GM12864 (cell line): Measurements from ENCODE around the gene UBE2N.

Source experiments
- DNase-seq: peaks from one replicate; pipeline ENCODE4 v3.0.0-alpha.2; 2011; ENCODE audit warnings: low read depth
- H3K4me3 ChIP-seq: 2 replicates; pipeline ENCODE4 v1.5.1; 2011; ENCODE audit warnings: mild to moderate bottlenecking, low read depth, low read length, control low read depth
- TF ChIP-seq, protein P1 (sequence below): IDR thresholded peaks from 2 replicates; pipeline ENCODE4 v1.5.1; 2011; ENCODE audit warnings: low read depth, mild to moderate bottlenecking, moderate library complexity, low read length, control low read depth, inconsistent platforms; ENCODE audit errors: missing control alignments

Gene UBE2N

DNA sequence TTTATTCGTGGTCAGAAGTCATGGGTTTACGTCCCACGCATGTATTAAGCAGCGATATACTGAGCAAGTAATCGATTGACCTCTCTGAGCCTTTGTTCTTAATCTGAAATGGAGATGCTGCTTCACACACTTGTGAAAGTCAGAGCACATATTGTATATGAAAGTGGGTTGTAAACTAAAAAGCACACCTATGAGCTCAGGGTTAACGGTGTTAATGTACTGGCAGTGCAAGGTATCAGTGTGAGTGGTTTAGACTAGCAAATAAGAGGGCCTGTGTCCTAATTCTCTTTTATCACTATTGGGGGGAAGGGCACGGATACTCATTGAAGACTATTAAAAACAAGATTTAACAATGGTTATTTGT lies 26.2 kb upstream of the UBE2N start:
- DNase-seq: no peak
- TF ChIP-seq, protein P1, sequence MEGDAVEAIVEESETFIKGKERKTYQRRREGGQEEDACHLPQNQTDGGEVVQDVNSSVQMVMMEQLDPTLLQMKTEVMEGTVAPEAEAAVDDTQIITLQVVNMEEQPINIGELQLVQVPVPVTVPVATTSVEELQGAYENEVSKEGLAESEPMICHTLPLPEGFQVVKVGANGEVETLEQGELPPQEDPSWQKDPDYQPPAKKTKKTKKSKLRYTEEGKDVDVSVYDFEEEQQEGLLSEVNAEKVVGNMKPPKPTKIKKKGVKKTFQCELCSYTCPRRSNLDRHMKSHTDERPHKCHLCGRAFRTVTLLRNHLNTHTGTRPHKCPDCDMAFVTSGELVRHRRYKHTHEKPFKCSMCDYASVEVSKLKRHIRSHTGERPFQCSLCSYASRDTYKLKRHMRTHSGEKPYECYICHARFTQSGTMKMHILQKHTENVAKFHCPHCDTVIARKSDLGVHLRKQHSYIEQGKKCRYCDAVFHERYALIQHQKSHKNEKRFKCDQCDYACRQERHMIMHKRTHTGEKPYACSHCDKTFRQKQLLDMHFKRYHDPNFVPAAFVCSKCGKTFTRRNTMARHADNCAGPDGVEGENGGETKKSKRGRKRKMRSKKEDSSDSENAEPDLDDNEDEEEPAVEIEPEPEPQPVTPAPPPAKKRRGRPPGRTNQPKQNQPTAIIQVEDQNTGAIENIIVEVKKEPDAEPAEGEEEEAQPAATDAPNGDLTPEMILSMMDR: no peak

DNA sequence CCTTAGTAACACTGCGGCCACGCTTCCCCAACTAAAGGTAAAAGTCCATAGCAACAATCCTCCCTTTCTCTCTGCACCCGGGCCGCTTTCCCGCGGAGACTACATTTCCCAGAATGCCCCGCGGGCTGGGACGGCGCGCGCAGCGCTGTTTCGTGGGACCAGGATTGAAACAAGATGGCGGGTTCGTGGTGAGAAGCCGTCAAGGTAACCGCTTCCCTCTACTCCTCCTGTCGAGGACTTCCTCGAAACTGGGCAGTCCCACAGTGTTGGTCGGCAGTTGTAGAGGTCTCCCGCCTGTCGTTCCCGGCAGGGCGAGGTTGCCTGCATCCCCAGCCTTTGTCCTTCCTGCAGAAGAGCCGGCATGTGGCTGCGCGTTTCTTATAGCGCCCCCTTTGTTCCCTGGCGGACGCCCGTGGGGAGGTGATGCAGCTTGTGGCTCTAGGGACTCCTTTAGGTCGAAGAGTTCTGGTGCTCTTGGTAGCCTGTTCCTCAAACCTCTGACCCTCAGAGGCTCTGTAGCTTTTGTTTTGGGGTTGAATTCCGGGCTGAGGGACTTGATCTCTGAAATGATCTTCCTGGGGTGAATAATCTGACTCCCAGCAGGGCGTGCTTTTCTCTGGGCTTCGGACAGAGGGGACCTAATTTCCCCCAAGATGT lies 25.7 kb upstream of the UBE2N start, which contains the start of gene MRPL42:
Gene MRPL42 (plus strand): TSS at position 164 of the 657 bp plus-strand sequence. CDS start 1,772 bp downstream, outside the sequence.
- TF ChIP-seq, protein P1: peak; percentile 80
- DNase-seq: peak; percentile 68
- peak within 1 kb of the TSS; percentile 80 for H3K4me3 ChIP-seq

More for the DNA sequence above, 26.2 kb upstream of the UBE2N start:
- H3K4me3 ChIP-seq: peak overlapping the region; percentile 80

DNA sequence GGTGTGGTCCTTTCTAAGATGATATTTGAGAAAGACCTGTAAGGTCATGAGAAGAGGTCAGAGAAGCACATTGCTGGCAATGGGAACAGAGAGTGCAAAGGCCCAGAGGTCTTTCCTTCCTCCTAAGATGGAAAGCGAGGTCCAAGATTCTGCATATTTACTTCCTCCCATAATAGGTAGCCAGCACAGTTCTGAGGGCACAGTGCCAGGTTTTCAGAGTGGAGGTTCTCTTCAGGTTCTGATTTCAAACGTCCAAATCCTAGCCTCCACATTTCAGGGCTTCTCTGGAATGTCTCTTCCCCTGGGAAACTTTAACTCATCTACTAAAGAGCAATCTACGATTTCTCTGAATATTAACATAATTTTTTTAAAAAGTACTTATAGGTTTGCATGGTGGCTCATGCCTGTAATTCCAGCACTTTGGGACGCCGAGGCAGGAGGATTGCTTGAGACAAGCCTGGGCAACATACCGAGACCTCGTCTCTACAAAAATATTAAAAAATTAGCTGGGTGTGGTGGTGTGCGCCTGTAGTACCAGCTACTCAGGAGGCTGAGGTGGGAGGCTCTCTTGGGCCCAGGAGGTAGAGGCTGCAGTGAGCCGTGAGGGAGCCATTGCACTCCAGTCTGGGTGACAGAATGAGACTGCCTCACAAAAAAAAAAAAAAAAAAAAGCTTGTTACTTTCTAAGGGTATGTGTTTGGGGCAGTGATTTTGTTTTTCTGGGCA lies 25.0 kb upstream of the UBE2N start:
- DNase-seq: no peak
- TF ChIP-seq, protein P1: no peak
- H3K4me3 ChIP-seq: no peak overlapping the region; the same call in 1 of the 2 replicates

DNA sequence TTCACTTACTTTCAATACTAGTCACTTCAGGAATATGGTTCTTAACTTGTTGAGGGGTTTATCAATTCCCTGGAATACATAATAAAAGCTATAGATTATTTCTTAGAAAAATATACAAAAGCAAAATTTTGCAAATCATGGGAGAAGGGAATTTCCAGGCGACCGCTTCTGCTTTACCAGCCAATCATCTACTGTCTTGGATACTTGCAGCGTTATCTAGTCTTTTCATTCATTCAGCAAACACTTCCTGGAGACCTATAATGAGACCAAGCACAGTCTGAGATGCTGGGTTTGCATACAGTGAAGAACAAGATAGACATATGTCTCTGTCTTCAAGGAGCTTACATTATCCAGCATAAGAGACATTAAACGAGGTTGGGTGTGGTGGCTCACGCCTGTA lies 24.1 kb upstream of the UBE2N start:
- TF ChIP-seq, protein P1: no peak
- no peak overlapping the region for H3K4me3 ChIP-seq

DNA sequence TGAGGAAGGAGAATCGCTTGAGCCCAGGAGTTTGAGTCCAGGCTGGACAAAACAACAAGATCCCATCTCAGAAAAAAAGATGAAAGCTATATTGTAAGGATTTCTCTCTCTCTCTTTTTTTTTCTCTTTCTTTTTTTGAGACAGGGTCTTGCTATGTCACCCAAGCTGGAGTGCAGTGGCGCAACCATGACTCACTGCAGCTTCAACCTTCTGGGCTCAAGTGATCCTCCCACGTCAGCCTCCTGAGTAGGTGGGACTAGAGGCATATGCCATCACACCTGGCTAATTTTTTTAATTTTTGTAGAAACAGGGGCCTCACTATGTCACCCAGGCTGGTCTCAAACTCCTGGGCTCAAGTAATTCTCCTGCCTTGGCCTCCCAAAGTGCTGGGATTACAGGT lies 19.8 kb upstream of the UBE2N start:
- H3K4me3 ChIP-seq: no peak overlapping the region
- TF ChIP-seq, protein P1: no peak
- DNase-seq: no peak

More for the DNA sequence above, 24.1 kb upstream of the UBE2N start:
- no peak for DNase-seq

DNA sequence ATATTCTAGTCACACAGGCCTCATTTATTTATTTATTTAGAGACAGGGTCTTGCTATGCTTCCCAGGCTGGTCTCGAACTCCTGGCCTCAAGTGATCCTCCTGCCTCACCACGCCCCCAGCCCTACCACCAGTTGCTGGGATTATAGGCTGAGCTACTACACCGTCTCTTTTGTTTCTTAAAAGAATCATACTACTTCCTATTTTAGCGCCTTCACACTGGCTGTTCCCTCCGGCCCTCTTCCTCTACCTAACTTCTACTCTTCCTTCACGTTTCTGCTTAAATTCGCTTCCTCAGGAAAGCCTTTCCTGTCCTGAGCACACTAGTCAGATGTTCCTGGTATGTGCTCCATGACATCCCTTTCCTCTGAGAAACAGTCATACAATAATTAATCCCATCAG lies 19.2 kb upstream of the UBE2N start:
- DNase-seq: no peak
- TF ChIP-seq, protein P1: no peak
- no peak overlapping the region for H3K4me3 ChIP-seq
